ENCODE data around the gene TRAK1.

Gene TRAK1

GRCh38 chr3:42224658-42225421 is 133.7 kb downstream of the TRAK1 start:
- DNase-seq (ENCODE audit: low read depth) = no peak
- TF ChIP-seq CTCF (IDR thresholded peaks at IDR 0.05; ENCODE audit: low read length, missing control alignments) = no peak
- no peak overlapping the region for H3K4me3 ChIP-seq (replicated peaks; ENCODE audit: low read depth, low read length)

- no peak for DNase-seq (ENCODE audit: low read depth)
- H3K4me3 ChIP-seq (replicated peaks; ENCODE audit: low read depth, low read length) = no peak overlapping the region
- no peak for TF ChIP-seq CTCF (IDR thresholded peaks at IDR 0.05; ENCODE audit: low read length, missing control alignments)
Observed at GRCh38 chr3:42225486-42226363, 134.6 kb downstream of the TRAK1 start.

DNA sequence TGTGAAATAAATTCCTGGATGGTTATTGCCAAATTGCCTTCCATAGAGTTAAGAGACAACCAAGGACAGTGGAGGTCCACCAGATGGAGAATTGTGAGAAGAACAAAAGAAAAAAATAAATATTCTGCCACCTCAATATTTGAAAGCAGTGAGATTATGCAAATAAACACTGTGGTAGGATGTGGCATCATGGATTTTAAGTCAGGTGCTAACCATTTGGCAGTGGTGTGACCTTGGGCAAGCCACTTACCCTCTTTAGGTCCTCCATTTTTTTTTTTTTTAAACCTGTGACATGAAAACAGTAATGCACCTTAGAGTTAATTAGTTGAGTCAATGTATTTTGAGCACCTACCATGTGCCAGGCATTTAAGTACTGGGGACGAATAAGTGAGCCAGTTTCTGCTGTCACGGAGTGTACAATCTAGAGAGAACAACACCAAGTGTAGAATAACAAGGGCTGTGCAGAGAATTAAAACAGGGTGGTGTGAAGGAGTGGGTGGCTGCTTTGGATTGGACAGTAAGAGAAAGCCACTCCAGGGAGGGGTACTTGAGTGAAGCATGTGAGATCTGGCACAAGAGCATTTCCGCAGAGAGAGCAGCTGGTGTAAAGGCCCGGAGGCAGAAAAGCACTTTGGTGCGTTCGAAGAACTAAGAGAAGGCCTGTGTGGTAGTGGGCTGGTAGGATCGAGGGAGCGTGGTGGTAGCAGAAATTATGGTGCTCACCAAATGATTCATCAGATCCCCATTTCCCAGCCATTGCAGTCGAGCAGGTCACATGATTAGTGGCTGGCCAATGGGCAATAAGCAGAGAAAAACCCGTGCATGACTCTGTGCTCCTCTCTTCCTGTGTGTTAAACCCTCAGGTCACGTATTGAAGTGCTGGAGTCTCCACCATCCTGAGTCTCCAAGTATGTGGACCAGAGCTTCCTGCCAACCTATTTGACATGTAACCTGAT is 135.6 kb downstream of the TRAK1 start:
- H3K4me3 ChIP-seq (replicated peaks; ENCODE audit: low read depth, low read length) = no peak overlapping the region
- no peak for DNase-seq (ENCODE audit: low read depth)
- TF ChIP-seq CTCF (IDR thresholded peaks at IDR 0.05; ENCODE audit: low read length, missing control alignments) = no peak

GRCh38 chr3:42228796-42229195 is 137.6 kb downstream of the TRAK1 start:
- peak; percentile 19 for DNase-seq (ENCODE audit: low read depth)
- H3K4me3 ChIP-seq (replicated peaks; ENCODE audit: low read depth, low read length) = no peak overlapping the region
- peak; percentile 21 for TF ChIP-seq CTCF (IDR thresholded peaks at IDR 0.05; ENCODE audit: low read length, missing control alignments)

DNA sequence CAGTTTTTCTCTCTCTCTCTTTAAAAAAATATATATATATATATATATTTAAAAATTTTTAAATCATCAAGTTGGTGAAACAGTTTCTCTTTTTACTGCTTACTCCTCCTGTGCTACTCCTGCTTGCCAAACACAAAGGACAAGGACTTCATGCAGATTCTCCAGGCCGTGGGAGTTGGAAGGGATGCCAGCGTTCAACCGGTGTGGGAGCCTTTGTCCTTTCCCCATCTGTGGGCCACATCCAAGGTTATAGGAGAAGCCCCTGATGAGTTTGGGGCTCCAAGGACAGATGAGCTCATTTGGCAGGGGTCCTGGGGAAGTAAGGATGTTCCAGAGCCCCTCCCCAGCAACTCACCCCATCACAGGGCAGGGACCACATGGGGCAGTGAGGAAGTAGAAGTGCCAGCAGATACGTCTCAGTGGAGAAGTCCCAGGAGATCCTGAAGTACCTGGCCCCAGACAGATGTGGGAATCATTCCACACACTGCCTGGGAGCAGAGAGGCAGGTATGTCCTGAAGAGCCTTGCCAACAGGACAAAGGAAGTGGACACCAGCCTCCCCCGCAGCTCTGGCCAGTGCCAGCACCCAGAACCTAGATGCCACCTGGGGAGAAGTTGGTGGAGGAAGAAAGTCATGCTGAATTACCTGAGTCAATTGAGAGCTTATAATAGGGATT is 138.2 kb downstream of the TRAK1 start:
- TF ChIP-seq CTCF (IDR thresholded peaks at IDR 0.05; ENCODE audit: low read length, missing control alignments) = no peak
- H3K4me3 ChIP-seq (replicated peaks; ENCODE audit: low read depth, low read length) = no peak overlapping the region

More for the DNA sequence above, 138.2 kb downstream of the TRAK1 start:
- DNase-seq (ENCODE audit: low read depth) = no peak

Measured in fibroblast of pulmonary artery (primary cell).